Globus pallidus (tissue), 1 donor: ENCODE results near the gene MICALL2.
A peak's percentile ranks its signal among the peaks of the same experiment; 100 is the strongest.

Experiments
- DNase-seq: peaks from one replicate; pipeline ENCODE4 v3.0.0-alpha.2; 2015; ENCODE audit warnings: low spot score

MICALL2 gene

GRCh38 chr7:1433128-1433920, 25.9 kb downstream of the MICALL2 start:
- DNase-seq: no peak

- peak; percentile 27 for DNase-seq
These were observed 26.7 kb downstream of the MICALL2 start for GRCh38 chr7:1432411-1433082.

GRCh38 chr7:1431634-1432380, 27.5 kb downstream of the MICALL2 start:
- DNase-seq: no peak

- no peak for DNase-seq
These were observed 28.0 kb downstream of the MICALL2 start for GRCh38 chr7:1431226-1431625.

GRCh38 chr7:1430056-1430845, 29.0 kb downstream of the MICALL2 start:
- no peak for DNase-seq

- no peak for DNase-seq
These were observed 30.2 kb downstream of the MICALL2 start for GRCh38 chr7:1428941-1429501.

- no peak for DNase-seq
These were observed 32.1 kb downstream of the MICALL2 start for GRCh38 chr7:1427064-1427657.

- DNase-seq: no peak
These were observed 32.8 kb downstream of the MICALL2 start for GRCh38 chr7:1426474-1426873.

- no peak for DNase-seq
These were observed 33.8 kb downstream of the MICALL2 start for GRCh38 chr7:1425292-1426136.

GRCh38 chr7:1424041-1424440, 35.2 kb downstream of the MICALL2 start:
- no peak for DNase-seq

GRCh38 chr7:1423264-1423811, 35.9 kb downstream of the MICALL2 start:
- no peak for DNase-seq

- DNase-seq: no peak
These were observed 36.6 kb downstream of the MICALL2 start for GRCh38 chr7:1422512-1423263.

GRCh38 chr7:1421946-1422345, 37.3 kb downstream of the MICALL2 start:
- no peak for DNase-seq

- DNase-seq: no peak
These were observed 38.1 kb downstream of the MICALL2 start for GRCh38 chr7:1421020-1421790.

- DNase-seq: no peak
These were observed 39.6 kb downstream of the MICALL2 start for GRCh38 chr7:1419688-1420087.

- no peak for DNase-seq
These were observed 40.0 kb downstream of the MICALL2 start for GRCh38 chr7:1419310-1419634.

GRCh38 chr7:1418505-1419309, 40.6 kb downstream of the MICALL2 start:
- DNase-seq: no peak
